Neural cell (in vitro differentiated cells): ENCODE results near the gene ELMO1. TPM values are rescaled to one million over a fixed set of nuclear protein-coding genes. Genes with fewer than 3 reads are reported as not detected.

Experiments used
- H2AFZ ChIP-seq: fragments of 200-600, 300-800 bp; sonication (generic), shearing (Covaris generic); 2 replicates; pipeline ENCODE4 v1.6.0; 2014; ENCODE audit warnings: low read depth, mild to moderate bottlenecking, antibody characterized with exemption, low read length, moderate library complexity
- H3F3A ChIP-seq: fragments of 200-600 bp; shearing (Covaris generic); 2 replicates; pipeline ENCODE4 v1.6.1; 2016; ENCODE audit warnings: mild to moderate bottlenecking, moderate library complexity, mixed read lengths, antibody characterized with exemption, low read length; ENCODE audit not compliant: insufficient read depth, poor library complexity, severe bottlenecking
- H3K27ac ChIP-seq: fragments of 200-600, 300-800 bp; sonication (generic), shearing (Covaris generic); 2 replicates; pipeline ENCODE4 v1.5.1; 2014; ENCODE audit warnings: mild to moderate bottlenecking, low read length, moderate library complexity
- H3K27me3 ChIP-seq: fragments of 300-800, 200-600 bp; sonication (generic), shearing (Covaris generic); 2 replicates; pipeline ENCODE4 v1.6.0; 2014; ENCODE audit warnings: mild to moderate bottlenecking, low read depth, low read length, moderate library complexity; ENCODE audit not compliant: insufficient read depth
- H3K36me3 ChIP-seq: fragments of 300-800, 200-600 bp; sonication (generic), shearing (Covaris generic); 2 replicates; pipeline ENCODE4 v1.5.1; 2014; ENCODE audit warnings: mild to moderate bottlenecking, antibody characterized with exemption, low read length, moderate library complexity; ENCODE audit not compliant: insufficient read depth
- H3K4me2 ChIP-seq: fragments of 300-800, 200-600 bp; sonication (generic), shearing (Covaris generic); 2 replicates; pipeline ENCODE4 v1.6.0; 2014; ENCODE audit warnings: mild to moderate bottlenecking, low read length
- H3K4me3 ChIP-seq: fragments of 300-800, 200-600 bp; sonication (generic), shearing (Covaris generic); 2 replicates; pipeline ENCODE4 v1.5.1; 2014; ENCODE audit warnings: mild to moderate bottlenecking, low read length, moderate library complexity
- H3K79me2 ChIP-seq: fragments of 200-600 bp; shearing (Covaris generic); replicated peaks from 2 replicates; pipeline ENCODE4 v1.6.0; 2014; ENCODE audit warnings: mild to moderate bottlenecking, low read length, moderate library complexity; ENCODE audit not compliant: insufficient read depth
- H3K9ac ChIP-seq: fragments of 300-800, 200-600 bp; sonication (generic), shearing (Covaris generic); 2 replicates; pipeline ENCODE4 v1.6.1; 2016; ENCODE audit warnings: mild to moderate bottlenecking, low read length, mixed read lengths
- H3K9me2 ChIP-seq: fragments of 200-600 bp; shearing (Covaris generic); 2 replicates; pipeline ENCODE4 v1.6.1; 2016; ENCODE audit warnings: mild to moderate bottlenecking, low read length, mixed read lengths; ENCODE audit not compliant: insufficient read depth
- H3K9me3 ChIP-seq: fragments of 200-600, 300-800 bp; sonication (generic), shearing (Covaris generic); 2 replicates; pipeline ENCODE4 v1.6.1; 2016; ENCODE audit warnings: mild to moderate bottlenecking, mixed run types, low read length, moderate library complexity, mixed read lengths
- H4K20me1 ChIP-seq: fragments of 200-600 bp; shearing (Covaris generic); 2 replicates; pipeline ENCODE4 v1.6.1; 2016; ENCODE audit warnings: mild to moderate bottlenecking, mixed run types; ENCODE audit not compliant: insufficient read depth
- EP300 ChIP-seq: fragments of 450-650 bp; conservative IDR thresholded peaks from 2 replicates; pipeline ENCODE4 v1.6.1; 2014; ENCODE audit warnings: antibody characterized with exemption, mild to moderate bottlenecking, moderate library complexity; ENCODE audit not compliant: poor library complexity, severe bottlenecking
- EZH2 ChIP-seq: fragments of 200-600, 300-800 bp; shearing (Covaris generic), sonication (generic); IDR thresholded peaks from 2 replicates; pipeline ENCODE4 v1.6.1; 2014; ENCODE audit warnings: antibody characterized with exemption, low read length, borderline replicate concordance, mild to moderate bottlenecking; ENCODE audit not compliant: insufficient read depth, poor library complexity, severe bottlenecking
- MXI1 ChIP-seq: fragments of 450-650 bp; conservative IDR thresholded peaks from 2 replicates; pipeline ENCODE4 v1.6.1; 2014; ENCODE audit warnings: antibody characterized with exemption, mild to moderate bottlenecking; ENCODE audit not compliant: poor library complexity, severe bottlenecking
- POLR2AphosphoS5 ChIP-seq: IDR thresholded peaks from 2 replicates; pipeline ENCODE4 v1.6.1; 2012
- RAD21 ChIP-seq: fragments of 450-650 bp; conservative IDR thresholded peaks from 2 replicates; pipeline ENCODE4 v1.6.1; 2014; ENCODE audit warnings: antibody characterized with exemption, mild to moderate bottlenecking, moderate library complexity
- SMC3 ChIP-seq: fragments of 450-650 bp; conservative IDR thresholded peaks from 2 replicates; pipeline ENCODE4 v1.6.1; 2014; ENCODE audit warnings: antibody characterized with exemption, mild to moderate bottlenecking, moderate library complexity; ENCODE audit not compliant: poor library complexity
- TAF1 ChIP-seq: IDR thresholded peaks from 2 replicates; pipeline ENCODE4 v1.6.1; 2012; ENCODE audit warnings: low read depth
- polyA plus RNA-seq: library from polyadenylated mRNA; depleted of rRNA; stranded (reverse); fragments of >200 nt; gene quantifications from 2 replicates; pipeline ENCODE4 v1.2.3, GENCODE V29; 2014
- TF ChIP-seq, protein P1 (sequence below): IDR thresholded peaks from 2 replicates; pipeline ENCODE4 v1.6.1; 2012; ENCODE audit warnings: borderline replicate concordance
- TF ChIP-seq, protein P2 (sequence below): fragments of 450-650 bp; IDR thresholded peaks from 2 replicates; pipeline ENCODE4 v1.5.1; 2014; ENCODE audit warnings: antibody characterized with exemption, mild to moderate bottlenecking, moderate library complexity; ENCODE audit not compliant: poor library complexity, severe bottlenecking

Gene ELMO1
- polyA plus RNA-seq, 1 donor from 2014 or later, result 12.2 TPM

DNA sequence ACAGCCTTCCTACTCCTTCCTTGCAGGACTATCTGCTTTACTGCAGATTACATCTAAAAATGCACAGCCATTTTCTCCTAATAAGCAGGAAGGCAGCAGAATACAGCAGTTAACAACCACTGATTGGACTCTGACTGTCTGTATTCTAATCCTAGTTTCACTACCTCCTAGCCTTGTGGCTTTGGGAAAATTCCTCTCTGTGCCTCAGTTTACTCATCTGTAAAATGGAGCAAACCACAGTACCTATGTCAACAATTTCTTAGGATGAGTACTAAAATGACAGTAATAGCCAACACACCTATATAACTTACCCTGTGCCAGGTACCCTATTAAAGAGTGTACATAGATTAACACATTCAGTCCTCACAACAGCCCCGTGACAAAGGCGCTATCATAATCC is 89.5 kb downstream of the ELMO1 start:
- H3K27me3 ChIP-seq, result no peaks in the 10 kb centered on the region
- TF ChIP-seq POLR2AphosphoS5, result no peak
- TF ChIP-seq SMC3, result no peak
- TF ChIP-seq EZH2, result no peak
- TF ChIP-seq, protein P1, sequence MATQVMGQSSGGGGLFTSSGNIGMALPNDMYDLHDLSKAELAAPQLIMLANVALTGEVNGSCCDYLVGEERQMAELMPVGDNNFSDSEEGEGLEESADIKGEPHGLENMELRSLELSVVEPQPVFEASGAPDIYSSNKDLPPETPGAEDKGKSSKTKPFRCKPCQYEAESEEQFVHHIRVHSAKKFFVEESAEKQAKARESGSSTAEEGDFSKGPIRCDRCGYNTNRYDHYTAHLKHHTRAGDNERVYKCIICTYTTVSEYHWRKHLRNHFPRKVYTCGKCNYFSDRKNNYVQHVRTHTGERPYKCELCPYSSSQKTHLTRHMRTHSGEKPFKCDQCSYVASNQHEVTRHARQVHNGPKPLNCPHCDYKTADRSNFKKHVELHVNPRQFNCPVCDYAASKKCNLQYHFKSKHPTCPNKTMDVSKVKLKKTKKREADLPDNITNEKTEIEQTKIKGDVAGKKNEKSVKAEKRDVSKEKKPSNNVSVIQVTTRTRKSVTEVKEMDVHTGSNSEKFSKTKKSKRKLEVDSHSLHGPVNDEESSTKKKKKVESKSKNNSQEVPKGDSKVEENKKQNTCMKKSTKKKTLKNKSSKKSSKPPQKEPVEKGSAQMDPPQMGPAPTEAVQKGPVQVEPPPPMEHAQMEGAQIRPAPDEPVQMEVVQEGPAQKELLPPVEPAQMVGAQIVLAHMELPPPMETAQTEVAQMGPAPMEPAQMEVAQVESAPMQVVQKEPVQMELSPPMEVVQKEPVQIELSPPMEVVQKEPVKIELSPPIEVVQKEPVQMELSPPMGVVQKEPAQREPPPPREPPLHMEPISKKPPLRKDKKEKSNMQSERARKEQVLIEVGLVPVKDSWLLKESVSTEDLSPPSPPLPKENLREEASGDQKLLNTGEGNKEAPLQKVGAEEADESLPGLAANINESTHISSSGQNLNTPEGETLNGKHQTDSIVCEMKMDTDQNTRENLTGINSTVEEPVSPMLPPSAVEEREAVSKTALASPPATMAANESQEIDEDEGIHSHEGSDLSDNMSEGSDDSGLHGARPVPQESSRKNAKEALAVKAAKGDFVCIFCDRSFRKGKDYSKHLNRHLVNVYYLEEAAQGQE, result no peak
- TF ChIP-seq RAD21, result no peak
- TF ChIP-seq EP300, result no peak
- no peak for TF ChIP-seq MXI1
- TF ChIP-seq, protein P2, sequence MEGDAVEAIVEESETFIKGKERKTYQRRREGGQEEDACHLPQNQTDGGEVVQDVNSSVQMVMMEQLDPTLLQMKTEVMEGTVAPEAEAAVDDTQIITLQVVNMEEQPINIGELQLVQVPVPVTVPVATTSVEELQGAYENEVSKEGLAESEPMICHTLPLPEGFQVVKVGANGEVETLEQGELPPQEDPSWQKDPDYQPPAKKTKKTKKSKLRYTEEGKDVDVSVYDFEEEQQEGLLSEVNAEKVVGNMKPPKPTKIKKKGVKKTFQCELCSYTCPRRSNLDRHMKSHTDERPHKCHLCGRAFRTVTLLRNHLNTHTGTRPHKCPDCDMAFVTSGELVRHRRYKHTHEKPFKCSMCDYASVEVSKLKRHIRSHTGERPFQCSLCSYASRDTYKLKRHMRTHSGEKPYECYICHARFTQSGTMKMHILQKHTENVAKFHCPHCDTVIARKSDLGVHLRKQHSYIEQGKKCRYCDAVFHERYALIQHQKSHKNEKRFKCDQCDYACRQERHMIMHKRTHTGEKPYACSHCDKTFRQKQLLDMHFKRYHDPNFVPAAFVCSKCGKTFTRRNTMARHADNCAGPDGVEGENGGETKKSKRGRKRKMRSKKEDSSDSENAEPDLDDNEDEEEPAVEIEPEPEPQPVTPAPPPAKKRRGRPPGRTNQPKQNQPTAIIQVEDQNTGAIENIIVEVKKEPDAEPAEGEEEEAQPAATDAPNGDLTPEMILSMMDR, result no peak
- no peak for TF ChIP-seq TAF1
- no peaks in the 10 kb centered on the region for H3K79me2 ChIP-seq
- H3K27ac ChIP-seq, result no peak overlapping the region
- no peak overlapping the region for H3K9ac ChIP-seq
- no peaks in the 10 kb centered on the region for H3K36me3 ChIP-seq
- H3K9me3 ChIP-seq, result no peaks in the 10 kb centered on the region
- H2AFZ ChIP-seq, result no peak overlapping the region
- H3K9me2 ChIP-seq, result no peaks in the 10 kb centered on the region
- no peaks in the 10 kb centered on the region for H3F3A ChIP-seq
- H3K4me2 ChIP-seq, result no peak overlapping the region
- H3K4me3 ChIP-seq, result no peak overlapping the region
- H4K20me1 ChIP-seq, result no peaks in the 10 kb centered on the region

DNA sequence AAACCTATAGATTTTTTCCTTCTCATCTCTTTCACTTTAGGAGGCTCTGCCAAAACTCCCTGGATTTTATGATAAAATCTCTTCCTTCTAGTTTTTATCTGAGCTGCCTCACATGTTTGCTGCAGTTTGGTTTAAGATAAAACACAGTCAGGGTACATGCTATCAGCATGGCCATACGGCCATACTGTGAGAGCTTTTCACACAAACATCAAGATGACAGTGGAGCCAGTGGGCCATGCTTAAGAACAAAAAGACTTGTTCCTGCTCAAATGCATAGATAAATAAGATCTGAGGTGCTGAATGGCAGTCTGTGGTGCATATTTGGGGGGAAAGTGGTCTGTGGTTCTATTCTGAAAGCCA is 91.0 kb downstream of the ELMO1 start:
- Histone ChIP-seq H3K4me3 (no peak overlapping the region), H3K9me3 (no peaks in the 10 kb centered on the region), H3K9me2 (no peaks in the 10 kb centered on the region), H2AFZ (no peak overlapping the region), H3K27ac (no peak overlapping the region), H3K9ac (no peak overlapping the region), H3K4me2 (no peak overlapping the region), H3K36me3 (no peaks in the 10 kb centered on the region), H3K27me3 (no peaks in the 10 kb centered on the region), H3F3A (no peaks in the 10 kb centered on the region), H4K20me1 (no peaks in the 10 kb centered on the region), H3K79me2 (no peaks in the 10 kb centered on the region)
- no peak for TF ChIP-seq RAD21
- TF ChIP-seq POLR2AphosphoS5, result no peak
- TF ChIP-seq TAF1, result no peak
- TF ChIP-seq EZH2, result no peak
- TF ChIP-seq, protein P2, result no peak
- TF ChIP-seq MXI1, result no peak
- no peak for TF ChIP-seq SMC3
- no peak for TF ChIP-seq EP300
